Vagina (tissue), 2 donors: ENCODE data around the gene FBXO38. TPM values are rescaled to one million over a fixed set of nuclear protein-coding genes. Genes with fewer than 3 reads are reported as not detected.

Source experiments
- DNase-seq, 2 donors: peaks; one replicate each; pipeline ENCODE4 v3.0.0-alpha.2; 2017; ENCODE audit errors: extremely low spot score in 2 of 2
- H3K27ac ChIP-seq: fragments of 200-600 bp; sonication (generic); one replicate; pipeline ENCODE4 v1.5.1; 2019
- H3K27me3 ChIP-seq: fragments of 200-600 bp; sonication (generic); one replicate; pipeline ENCODE4 v1.5.1; 2019
- H3K36me3 ChIP-seq, 2 donors: fragments of 200-600 bp; sonication (generic); one replicate each; pipeline ENCODE4 v1.5.1; 2017 to 2019
- H3K4me1 ChIP-seq: fragments of 200-600 bp; sonication (generic); one replicate; pipeline ENCODE4 v1.5.1; 2019
- H3K4me3 ChIP-seq, 2 donors: fragments of 200-600 bp; sonication (generic); 1 replicate in 1 of 2; 2 replicates in 1 of 2; pipeline ENCODE4 v1.5.1; 2016 to 2019
- H3K9me3 ChIP-seq: fragments of 200-600 bp; sonication (generic); one replicate; pipeline ENCODE4 v1.5.1; 2019
- CTCF ChIP-seq, 3 experiments: fragments of 450-650 bp in 2 of 3; fragments of 200-600 bp in 1 of 3; sonication (generic) in 1 of 3; IDR thresholded peaks; one replicate each; pipeline ENCODE4 v1.5.1; 2017 to 2019; ENCODE audit warnings: antibody characterized with exemption in 3 of 3, mild to moderate bottlenecking in 2 of 3, moderate library complexity in 2 of 3
- POLR2A ChIP-seq, 2 donors: fragments of 450-650 bp; IDR thresholded peaks; one replicate each; pipeline ENCODE4 v1.6.1; 2017; ENCODE audit warnings: antibody characterized with exemption in 2 of 2, mild to moderate bottlenecking in 2 of 2, moderate library complexity in 2 of 2
- POLR2AphosphoS5 ChIP-seq, 2 donors: sonication (generic); formaldehyde crosslinking; IDR thresholded peaks; one replicate each; pipeline ENCODE4 v1.9.0; 2017; ENCODE audit warnings: antibody characterized with exemption in 2 of 2, mild to moderate bottlenecking in 2 of 2, low read depth in 1 of 2; ENCODE audit not compliant: insufficient read depth in 1 of 2
- intact Hi-C: fragments of 100-400 bp; cut with DNase I; formaldehyde crosslinking; loops from one replicate; pipeline ENCODE4 v1.15.1; 2023
- total RNA-seq: library from RNA; depleted of rRNA; stranded (reverse); fragments of >200 nt; gene quantifications from one replicate; pipeline ENCODE4 v1.2.3, GENCODE V29; 2016

Gene FBXO38
- total RNA-seq, 1 donor from 2014 or later, result 40.3 TPM

DNA sequence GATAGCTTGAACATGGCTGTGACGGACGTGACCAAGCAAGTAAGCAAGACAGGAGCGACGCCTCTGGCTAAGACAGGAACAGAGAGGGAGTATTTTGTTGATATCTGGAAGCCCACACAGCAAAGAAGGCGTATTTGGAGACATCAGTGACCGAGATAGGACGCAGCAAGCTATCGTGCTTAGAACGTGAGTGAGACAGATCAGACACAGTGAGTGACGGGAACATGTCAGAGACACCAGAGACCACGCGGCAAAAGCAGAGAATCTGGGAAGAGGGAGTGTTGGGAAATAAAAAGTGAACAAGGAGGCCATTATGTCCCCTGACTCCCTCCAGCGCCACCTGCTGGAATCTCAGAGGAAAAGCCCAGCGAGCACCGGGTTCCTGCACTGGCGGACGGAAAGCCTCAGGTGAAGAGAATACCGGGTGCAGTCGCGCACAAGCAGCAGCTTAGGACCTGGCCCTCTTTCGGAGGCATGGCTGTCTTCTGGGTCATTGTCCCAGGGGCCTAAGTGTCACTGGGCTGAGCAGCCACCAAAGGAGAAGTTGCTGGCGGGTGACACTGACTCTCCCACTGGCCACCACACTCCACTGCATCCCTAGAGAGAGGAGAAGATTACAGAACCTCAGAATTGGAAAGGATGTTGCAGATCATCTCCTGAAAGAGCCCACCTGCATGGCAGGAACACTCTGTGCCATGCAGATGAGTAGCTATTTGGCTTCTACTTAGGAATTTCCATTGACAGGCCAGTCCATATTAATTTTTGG is 99.1 kb downstream of the FBXO38 start:
- no peak overlapping the region for H3K27ac ChIP-seq
- intact Hi-C loops, result no loop called here
- no peaks in the 10 kb centered on the region for H3K4me1 ChIP-seq
- H3K36me3 ChIP-seq, result no peaks in the 10 kb centered on the region
- no peaks in the 10 kb centered on the region for H3K27me3 ChIP-seq
- TF ChIP-seq POLR2AphosphoS5 (IDR thresholded peaks at IDR 0.05; ENCODE audit: insufficient read depth in 1 of 2, low read depth in 1 of 2), result no peak
- TF ChIP-seq CTCF (IDR thresholded peaks at IDR 0.05), result peak in 1 of 3 experiments; percentile 27
- no peak for TF ChIP-seq POLR2A (IDR thresholded peaks at IDR 0.05)
- H3K9me3 ChIP-seq, result no peaks in the 10 kb centered on the region
- DNase-seq, result no peak
- no peak overlapping the region for H3K4me3 ChIP-seq

DNA sequence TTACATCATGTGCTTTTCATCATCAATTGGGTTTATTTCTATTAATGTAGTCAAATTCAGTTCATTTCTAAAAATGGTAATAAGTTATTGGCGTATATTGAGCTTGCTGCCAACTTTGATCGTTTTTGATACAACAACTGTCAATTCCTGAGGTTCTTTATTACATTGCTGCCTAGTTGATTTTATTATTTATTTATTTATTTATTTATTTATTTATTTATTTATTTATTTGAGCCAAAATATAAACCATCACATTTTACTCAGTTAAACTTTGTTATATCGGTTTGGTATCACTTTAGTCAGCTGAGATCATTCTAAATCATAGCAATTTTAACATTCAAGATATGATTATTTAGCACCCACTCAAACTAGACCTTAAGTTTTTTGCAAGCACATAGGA is 100.0 kb downstream of the FBXO38 start:
- TF ChIP-seq POLR2AphosphoS5 (IDR thresholded peaks at IDR 0.05; ENCODE audit: insufficient read depth in 1 of 2, low read depth in 1 of 2) (no peak), POLR2A (IDR thresholded peaks at IDR 0.05) (no peak), CTCF (IDR thresholded peaks at IDR 0.05) (no peak)

DNA sequence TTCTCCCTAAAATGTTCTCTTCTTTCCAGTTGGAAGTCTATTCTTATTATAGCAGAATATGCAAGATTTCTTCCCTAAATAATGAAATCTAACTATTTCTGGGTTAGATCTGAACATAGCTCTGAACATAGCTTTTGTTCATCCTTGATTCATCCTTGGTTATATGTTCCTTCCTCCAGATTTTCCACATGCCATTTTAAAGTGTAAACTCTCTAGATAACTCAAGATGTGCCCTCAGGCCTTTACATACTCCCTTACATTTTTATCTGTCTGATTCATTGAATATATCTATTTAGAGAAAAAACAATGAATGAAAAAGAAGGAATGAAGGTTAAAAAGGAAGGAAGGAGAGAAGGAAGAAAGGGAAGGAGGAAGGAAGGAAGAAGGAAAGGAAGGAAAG is 100.9 kb downstream of the FBXO38 start:
- TF ChIP-seq CTCF (IDR thresholded peaks at IDR 0.05) (no peak), POLR2A (IDR thresholded peaks at IDR 0.05) (no peak), POLR2AphosphoS5 (IDR thresholded peaks at IDR 0.05; ENCODE audit: insufficient read depth in 1 of 2, low read depth in 1 of 2) (no peak)
- no peaks in the 10 kb centered on the region for H3K4me1 ChIP-seq
- DNase-seq, result no peak
- no peak overlapping the region for H3K27ac ChIP-seq
- no peaks in the 10 kb centered on the region for H3K27me3 ChIP-seq
- intact Hi-C loops, result no loop called here
- H3K36me3 ChIP-seq, result no peaks in the 10 kb centered on the region
- H3K4me3 ChIP-seq, result no peak overlapping the region
- H3K9me3 ChIP-seq, result no peaks in the 10 kb centered on the region

More for the DNA sequence above, 100.0 kb downstream of the FBXO38 start:
- no peaks in the 10 kb centered on the region for H3K27me3 ChIP-seq
- H3K27ac ChIP-seq, result no peak overlapping the region
- no peak overlapping the region for H3K4me3 ChIP-seq
- no peaks in the 10 kb centered on the region for H3K9me3 ChIP-seq
- H3K36me3 ChIP-seq, result no peaks in the 10 kb centered on the region
- DNase-seq, result no peak
- intact Hi-C loops, result no loop called here
- H3K4me1 ChIP-seq, result no peaks in the 10 kb centered on the region

GRCh38 chr5:148486456-148486855 is 102.7 kb downstream of the FBXO38 start:
- intact Hi-C loops, result no loop called here
- no peaks in the 10 kb centered on the region for H3K36me3 ChIP-seq
- no peak for DNase-seq

More at GRCh38 chr5:148486456-148486855, 102.7 kb downstream of the FBXO38 start:
- Histone ChIP-seq H3K27ac (no peak overlapping the region), H3K27me3 (no peaks in the 10 kb centered on the region), H3K4me1 (no peaks in the 10 kb centered on the region), H3K4me3 (no peak overlapping the region), H3K9me3 (no peaks in the 10 kb centered on the region)
- no peak for TF ChIP-seq POLR2AphosphoS5 (IDR thresholded peaks at IDR 0.05; ENCODE audit: insufficient read depth in 1 of 2, low read depth in 1 of 2)
- no peak for TF ChIP-seq CTCF (IDR thresholded peaks at IDR 0.05)
- no peak for TF ChIP-seq POLR2A (IDR thresholded peaks at IDR 0.05)
